Neural progenitor cell (in vitro differentiated cells): Measurements from ENCODE around the gene RAG2.

Experiments used
- CTCF ChIP-seq: fragments of 200-600 bp; sonication (generic); IDR thresholded peaks from 2 replicates; pipeline ENCODE4 v1.5.1; 2017; ENCODE audit warnings: antibody characterized with exemption, mild to moderate bottlenecking
- EZH2 ChIP-seq: fragments of 200-600 bp; sonication (generic); IDR thresholded peaks from 2 replicates; pipeline ENCODE4 v1.6.1; 2017; ENCODE audit warnings: antibody characterized with exemption, mild to moderate bottlenecking, moderate library complexity
- EZH2phosphoT487 ChIP-seq: fragments of 200-600 bp; sonication (generic); IDR thresholded peaks from 2 replicates; pipeline ENCODE4 v1.6.1; 2017; ENCODE audit warnings: antibody characterized with exemption

DNA sequence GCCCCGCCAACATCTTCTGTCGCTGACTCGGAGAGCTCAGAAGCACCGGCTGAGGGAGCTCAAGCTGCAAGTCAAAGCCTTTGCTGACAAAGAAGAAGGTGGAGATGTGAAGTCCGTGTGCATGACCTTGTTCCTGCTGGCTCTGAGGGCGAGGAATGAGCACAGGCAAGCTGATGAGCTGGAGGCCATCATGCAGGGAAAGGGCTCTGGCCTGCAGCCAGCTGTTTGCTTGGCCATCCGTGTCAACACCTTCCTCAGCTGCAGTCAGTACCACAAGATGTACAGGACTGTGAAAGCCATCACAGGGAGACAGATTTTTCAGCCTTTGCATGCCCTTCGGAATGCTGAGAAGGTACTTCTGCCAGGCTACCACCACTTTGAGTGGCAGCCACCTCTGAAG lies 23.6 kb downstream of the RAG2 start:
- TF ChIP-seq CTCF (no peak), EZH2phosphoT487 (no peak), EZH2 (no peak)
